Uterus (tissue), 4 donors: ENCODE measurements around the gene RELT. TPM values are rescaled to one million over a fixed set of nuclear protein-coding genes. Genes with fewer than 3 reads are reported as not detected.
"Not testable (repeated sequence)": the region's sequence is repeated elsewhere in the genome, so short reads cannot be mapped to it uniquely, and the experiment has no call there.

Experiments
- DNase-seq, 2 donors: peaks; one replicate each; pipeline ENCODE4 v3.0.0-alpha.2; 2019 to 2020
- H3K27ac ChIP-seq, 2 donors: fragments of 200-600 bp; sonication (generic); 1 replicate in 1 of 2; 2 replicates in 1 of 2; pipeline ENCODE4 v1.5.1; 2016 to 2018
- H3K27me3 ChIP-seq, 2 donors: fragments of 200-600 bp; sonication (generic); one replicate each; pipeline ENCODE4 v1.5.1; 2018 to 2019; ENCODE audit warnings: control low read depth in 1 of 2
- H3K36me3 ChIP-seq, 2 donors: fragments of 200-600 bp; sonication (generic); one replicate each; pipeline ENCODE4 v1.5.1; 2019; ENCODE audit warnings: control low read depth in 1 of 2
- H3K4me1 ChIP-seq, 2 donors: fragments of 200-600 bp; sonication (generic); one replicate each; pipeline ENCODE4 v1.5.1; 2018 to 2019; ENCODE audit warnings: control low read depth in 1 of 2
- H3K4me3 ChIP-seq, 2 donors: fragments of 200-600 bp; sonication (generic); 1 replicate in 1 of 2; 2 replicates in 1 of 2; pipeline ENCODE4 v1.5.1; 2018 to 2019; ENCODE audit warnings: mild to moderate bottlenecking in 1 of 2
- H3K9me3 ChIP-seq, 2 donors: fragments of 200-600 bp; sonication (generic); one replicate each; pipeline ENCODE4 v1.5.1; 2019; ENCODE audit warnings: control low read depth in 1 of 2
- POLR2A ChIP-seq, 2 donors: fragments of 450-650 bp; IDR thresholded peaks; one replicate each; pipeline ENCODE4 v1.6.1; 2016; ENCODE audit warnings: antibody characterized with exemption in 2 of 2, mild to moderate bottlenecking in 1 of 2, moderate library complexity in 1 of 2
- intact Hi-C: fragments of 100-400 bp; cut with DNase I; formaldehyde crosslinking; loops from one replicate; pipeline ENCODE4 v1.15.1; 2023; ENCODE audit warnings: low total_unique reads
- total RNA-seq, 4 donors: library from RNA; depleted of rRNA in 3 of 4; stranded (reverse); fragments of >200 nt in 3 of 4; gene quantifications; one replicate each; pipeline versions ENCODE4 v1.1.0 to v1.2.4, GENCODE V29; 2014 to 2023
- TF ChIP-seq, protein P1 (sequence below), 4 experiments: fragments of 200-600 bp in 2 of 4; fragments of 450-650 bp in 2 of 4; sonication (generic) in 2 of 4; IDR thresholded peaks; one replicate each; pipeline ENCODE4 v1.5.1; 2016 to 2019; ENCODE audit warnings: antibody characterized with exemption in 4 of 4, mild to moderate bottlenecking in 2 of 4, moderate library complexity in 1 of 4
- donor health status: DM: yes; HTN: yes; CAD: no.

The RELT gene
- total RNA-seq, 4 donors from 2014 or later = 0.29 to 5.8 (median 3.3) TPM; not detected in 1

DNA sequence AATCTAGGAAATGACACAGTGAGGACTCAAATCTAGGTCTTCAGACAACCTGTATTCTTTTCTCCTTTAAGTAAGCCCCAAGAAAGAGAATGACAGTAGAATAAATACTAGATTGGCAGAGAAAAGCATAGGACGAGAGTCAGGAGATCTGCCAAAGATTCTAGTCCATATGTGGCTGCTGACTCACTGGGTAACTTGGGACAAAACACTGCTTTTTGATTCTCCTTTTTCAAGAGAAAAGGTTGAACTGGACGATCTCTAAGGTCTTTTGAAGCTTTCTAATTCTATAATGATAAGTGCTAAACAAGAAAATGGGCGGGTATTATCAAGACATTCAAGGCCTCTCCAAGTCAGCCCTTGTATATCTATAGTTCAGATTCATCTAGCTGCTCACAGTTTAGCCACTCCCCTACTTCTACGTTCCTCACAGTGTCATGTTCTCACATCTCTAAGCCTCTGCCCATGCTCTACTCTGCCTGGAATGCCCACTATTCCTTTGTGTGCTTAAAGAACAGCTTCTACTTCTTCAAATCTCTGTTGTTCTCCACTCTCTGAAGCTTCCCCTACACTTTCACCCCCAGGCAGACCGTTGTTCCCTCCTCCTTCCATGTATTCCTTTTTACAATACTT is 53.0 kb downstream of the RELT start:
- TF ChIP-seq, protein P1, sequence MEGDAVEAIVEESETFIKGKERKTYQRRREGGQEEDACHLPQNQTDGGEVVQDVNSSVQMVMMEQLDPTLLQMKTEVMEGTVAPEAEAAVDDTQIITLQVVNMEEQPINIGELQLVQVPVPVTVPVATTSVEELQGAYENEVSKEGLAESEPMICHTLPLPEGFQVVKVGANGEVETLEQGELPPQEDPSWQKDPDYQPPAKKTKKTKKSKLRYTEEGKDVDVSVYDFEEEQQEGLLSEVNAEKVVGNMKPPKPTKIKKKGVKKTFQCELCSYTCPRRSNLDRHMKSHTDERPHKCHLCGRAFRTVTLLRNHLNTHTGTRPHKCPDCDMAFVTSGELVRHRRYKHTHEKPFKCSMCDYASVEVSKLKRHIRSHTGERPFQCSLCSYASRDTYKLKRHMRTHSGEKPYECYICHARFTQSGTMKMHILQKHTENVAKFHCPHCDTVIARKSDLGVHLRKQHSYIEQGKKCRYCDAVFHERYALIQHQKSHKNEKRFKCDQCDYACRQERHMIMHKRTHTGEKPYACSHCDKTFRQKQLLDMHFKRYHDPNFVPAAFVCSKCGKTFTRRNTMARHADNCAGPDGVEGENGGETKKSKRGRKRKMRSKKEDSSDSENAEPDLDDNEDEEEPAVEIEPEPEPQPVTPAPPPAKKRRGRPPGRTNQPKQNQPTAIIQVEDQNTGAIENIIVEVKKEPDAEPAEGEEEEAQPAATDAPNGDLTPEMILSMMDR (IDR thresholded peaks at IDR 0.05) = no peak
- TF ChIP-seq POLR2A (IDR thresholded peaks at IDR 0.05) = no peak
- H3K4me3 ChIP-seq = no peak overlapping the region
- H3K27me3 ChIP-seq = no peaks in the 10 kb centered on the region
- H3K9me3 ChIP-seq = no peaks in the 10 kb centered on the region
- intact Hi-C loops = no loop called here
- no peak for DNase-seq
- H3K36me3 ChIP-seq = no peaks in the 10 kb centered on the region
- H3K4me1 ChIP-seq = no peaks in the 10 kb centered on the region
- no peak overlapping the region for H3K27ac ChIP-seq

GRCh38 chr11:73430326-73430725 is 54.1 kb downstream of the RELT start:
- no peaks in the 10 kb centered on the region for H3K4me1 ChIP-seq
- H3K27ac ChIP-seq = no peak overlapping the region
- no peaks in the 10 kb centered on the region for H3K36me3 ChIP-seq
- no peaks in the 10 kb centered on the region for H3K9me3 ChIP-seq
- no peak for DNase-seq
- intact Hi-C loops = no loop called here
- no peaks in the 10 kb centered on the region for H3K27me3 ChIP-seq
- no peak for TF ChIP-seq POLR2A (IDR thresholded peaks at IDR 0.05)
- TF ChIP-seq, protein P1 (IDR thresholded peaks at IDR 0.05) = no peak
- H3K4me3 ChIP-seq = no peak overlapping the region

DNA sequence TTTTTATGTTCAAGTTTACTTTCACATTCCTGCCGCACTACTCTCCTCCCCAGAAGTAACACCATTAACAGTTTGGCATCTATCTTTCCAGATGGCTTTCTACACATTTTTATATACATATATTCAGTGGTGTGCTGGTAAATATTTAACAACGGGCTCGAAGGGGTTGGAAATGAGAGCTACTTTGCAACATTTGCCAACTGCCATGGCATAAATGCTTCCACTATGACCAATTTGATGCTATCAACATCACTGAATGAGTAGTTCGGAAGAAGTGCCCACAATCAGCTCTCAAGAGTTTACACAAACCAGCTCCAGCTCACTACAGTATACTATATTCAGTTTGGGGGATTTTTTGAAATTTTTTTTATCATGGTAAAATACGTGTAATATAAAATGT is 55.2 kb downstream of the RELT start:
- TF ChIP-seq POLR2A (IDR thresholded peaks at IDR 0.05) = no peak
- TF ChIP-seq, protein P1 (IDR thresholded peaks at IDR 0.05) = no peak
- no peaks in the 10 kb centered on the region for H3K9me3 ChIP-seq
- H3K4me3 ChIP-seq = no peak overlapping the region
- no peak for DNase-seq
- H3K4me1 ChIP-seq = no peaks in the 10 kb centered on the region
- H3K27me3 ChIP-seq = no peaks in the 10 kb centered on the region
- intact Hi-C loops = no loop called here
- no peaks in the 10 kb centered on the region for H3K36me3 ChIP-seq
- H3K27ac ChIP-seq = no peak overlapping the region

DNA sequence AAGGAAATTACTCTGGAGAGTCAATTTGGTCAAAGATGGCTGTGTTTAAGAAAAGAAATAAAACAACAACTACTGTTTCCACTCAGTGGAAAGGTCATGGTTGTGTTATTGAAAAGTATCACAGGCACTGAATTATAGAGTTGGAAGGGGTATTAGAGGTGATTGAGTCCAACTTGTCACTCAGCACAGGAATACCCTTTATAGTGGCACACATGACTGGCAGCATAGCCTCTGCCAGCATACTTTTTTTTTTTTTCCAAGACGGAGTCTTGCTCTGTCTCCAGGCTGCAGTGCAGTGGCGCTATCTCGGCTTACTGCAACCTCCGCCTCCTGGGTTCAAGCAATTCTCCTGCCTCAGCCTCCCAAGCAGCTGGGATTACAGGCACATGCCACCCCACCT is 60.7 kb downstream of the RELT start:
- intact Hi-C loops, DNase-seq, H3K4me3 ChIP-seq, H3K36me3 ChIP-seq, H3K27me3 ChIP-seq, H3K9me3 ChIP-seq, H3K4me1 ChIP-seq, H3K27ac ChIP-seq: not testable (repeated sequence)

GRCh38 chr11:73439002-73439843 is 63.0 kb downstream of the RELT start:
- no peak for DNase-seq

More at GRCh38 chr11:73439002-73439843, 63.0 kb downstream of the RELT start:
- no peaks in the 10 kb centered on the region for H3K36me3 ChIP-seq
- no peaks in the 10 kb centered on the region for H3K9me3 ChIP-seq
- intact Hi-C loops = no loop called here
- H3K27me3 ChIP-seq = no peaks in the 10 kb centered on the region
- TF ChIP-seq, protein P1 (IDR thresholded peaks at IDR 0.05) = no peak
- TF ChIP-seq POLR2A (IDR thresholded peaks at IDR 0.05) = no peak
- H3K27ac ChIP-seq = no peak overlapping the region
- no peak overlapping the region for H3K4me3 ChIP-seq
- H3K4me1 ChIP-seq = no peaks in the 10 kb centered on the region
